M059J (cell line): ENCODE results near the gene TYK2. TPM values are rescaled to one million over a fixed set of nuclear protein-coding genes. Genes with fewer than 3 reads are reported as not detected.

Experiments
- DNase-seq: peaks from one replicate; pipeline ENCODE4 v3.0.0-alpha.2; 2012; ENCODE audit warnings: low read depth
- total RNA-seq: library from RNA; depleted of rRNA; stranded (reverse); fragments of >200 nt; shearing (Covaris generic); gene quantifications from 2 replicates; pipeline ENCODE4 v1.2.3, GENCODE V29; 2014

The TYK2 gene
- total RNA-seq, 1 experiment from 2014 or later, result 89.3 TPM

GRCh38 chr19:10334588-10335351, 45.6 kb downstream of the TYK2 start:
- no peak for DNase-seq

DNA sequence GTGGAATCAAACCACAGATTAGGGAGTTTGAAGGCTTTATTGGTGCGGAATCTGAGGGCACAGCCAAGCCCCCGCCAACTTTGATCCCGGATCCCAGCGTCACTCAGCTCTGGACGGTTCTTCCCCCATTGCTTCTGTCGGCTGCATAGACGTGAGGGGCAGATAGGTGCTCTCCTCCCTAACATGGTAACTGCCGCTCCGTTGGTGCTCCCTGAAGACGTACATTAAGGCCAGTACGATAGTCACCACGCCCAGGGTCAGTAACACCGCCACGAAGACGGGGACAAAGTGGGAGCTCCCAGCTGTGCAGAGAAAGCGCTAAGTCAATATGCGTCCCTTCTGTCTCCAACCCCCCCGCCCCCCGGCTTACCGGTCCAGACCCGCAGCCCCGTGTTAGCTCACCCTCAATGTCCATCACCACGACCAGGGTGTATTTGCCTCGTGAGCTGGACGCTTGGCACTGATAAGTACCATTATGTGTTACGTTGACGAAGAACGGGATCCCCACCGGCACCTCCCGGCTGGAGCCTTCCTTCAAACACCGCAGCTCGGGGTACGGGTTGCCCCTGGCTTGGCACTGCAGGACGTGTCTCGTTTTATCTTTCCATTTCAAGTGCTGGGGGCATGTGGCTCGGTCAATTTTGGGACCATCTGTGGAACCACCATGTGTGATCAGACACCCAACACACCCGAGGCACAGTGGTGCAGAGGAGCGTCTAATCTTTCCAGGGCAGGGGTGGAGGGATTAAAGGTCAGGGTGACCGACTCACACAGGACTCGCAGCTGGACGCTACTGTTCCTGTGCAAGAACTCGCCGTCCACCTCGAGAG, 46.4 kb downstream of the TYK2 start:
- DNase-seq, result no peak

DNA sequence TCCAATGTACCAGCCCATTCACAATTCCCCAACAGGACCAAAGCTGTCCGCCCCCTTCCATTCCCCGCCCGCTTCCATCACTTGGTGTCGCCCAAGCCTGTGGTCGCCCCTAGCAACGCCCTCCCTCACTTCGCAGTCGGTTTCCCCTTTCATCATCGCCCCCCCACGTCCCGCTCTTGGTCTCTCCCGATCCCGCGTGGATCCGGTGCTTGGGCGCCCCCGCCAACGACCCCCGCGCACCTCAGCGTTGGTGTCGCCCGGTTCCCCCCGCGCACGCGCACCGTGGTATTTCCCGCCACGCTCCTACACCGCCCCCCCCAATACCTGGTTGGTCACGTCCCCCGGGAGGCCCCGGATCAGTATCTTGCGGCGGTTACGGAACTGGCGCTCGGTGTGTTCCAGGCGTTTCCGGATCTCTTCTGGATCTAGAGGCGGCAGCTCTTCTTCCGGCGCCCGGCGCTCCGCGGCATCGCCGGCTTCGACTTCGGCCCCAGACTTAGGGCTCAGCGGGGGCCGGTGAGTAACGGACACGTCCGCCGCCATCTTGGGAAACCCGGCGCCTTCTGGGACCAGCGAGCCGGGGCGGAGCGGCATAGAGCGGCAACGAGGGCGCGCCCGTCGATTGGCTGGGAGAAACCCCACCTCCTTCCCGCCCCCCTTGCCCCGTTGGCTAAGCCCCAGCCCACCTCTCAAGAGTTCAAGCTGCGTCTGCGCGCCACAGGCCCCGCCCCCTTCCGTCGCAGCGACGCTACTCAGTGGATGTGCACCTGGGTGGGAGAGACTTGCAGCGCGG, 47.2 kb downstream of the TYK2 start, which contains the start of gene RAVER1:
Gene RAVER1 (minus strand): TSS at position 565 of the 793 bp plus-strand sequence. CDS start 22 bp downstream, at position 543.
- DNase-seq, result peak; percentile 96

- DNase-seq, result no peak
Measured at GRCh38 chr19:10332158-10332964, 48.0 kb downstream of the TYK2 start.

DNA sequence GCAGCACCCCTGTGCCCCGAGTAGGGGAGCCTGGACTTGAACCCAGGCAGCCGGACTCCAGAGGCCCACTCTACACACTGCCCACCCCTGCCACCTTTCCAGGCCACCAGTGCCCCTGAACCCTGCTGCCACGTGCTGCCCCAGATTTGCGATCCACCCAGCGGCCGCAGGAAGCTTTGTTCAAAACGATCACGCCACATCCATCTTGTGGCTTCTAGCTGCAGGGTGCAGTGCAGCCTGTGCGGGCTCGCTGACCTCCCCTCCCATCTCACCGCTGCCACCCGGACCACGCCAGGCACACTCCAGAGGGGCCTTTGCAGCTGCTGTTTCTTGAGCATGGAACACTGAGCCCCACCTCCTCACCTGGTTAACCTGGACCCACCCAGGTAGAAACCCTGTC, 50.8 kb downstream of the TYK2 start:
- no peak for DNase-seq

DNA sequence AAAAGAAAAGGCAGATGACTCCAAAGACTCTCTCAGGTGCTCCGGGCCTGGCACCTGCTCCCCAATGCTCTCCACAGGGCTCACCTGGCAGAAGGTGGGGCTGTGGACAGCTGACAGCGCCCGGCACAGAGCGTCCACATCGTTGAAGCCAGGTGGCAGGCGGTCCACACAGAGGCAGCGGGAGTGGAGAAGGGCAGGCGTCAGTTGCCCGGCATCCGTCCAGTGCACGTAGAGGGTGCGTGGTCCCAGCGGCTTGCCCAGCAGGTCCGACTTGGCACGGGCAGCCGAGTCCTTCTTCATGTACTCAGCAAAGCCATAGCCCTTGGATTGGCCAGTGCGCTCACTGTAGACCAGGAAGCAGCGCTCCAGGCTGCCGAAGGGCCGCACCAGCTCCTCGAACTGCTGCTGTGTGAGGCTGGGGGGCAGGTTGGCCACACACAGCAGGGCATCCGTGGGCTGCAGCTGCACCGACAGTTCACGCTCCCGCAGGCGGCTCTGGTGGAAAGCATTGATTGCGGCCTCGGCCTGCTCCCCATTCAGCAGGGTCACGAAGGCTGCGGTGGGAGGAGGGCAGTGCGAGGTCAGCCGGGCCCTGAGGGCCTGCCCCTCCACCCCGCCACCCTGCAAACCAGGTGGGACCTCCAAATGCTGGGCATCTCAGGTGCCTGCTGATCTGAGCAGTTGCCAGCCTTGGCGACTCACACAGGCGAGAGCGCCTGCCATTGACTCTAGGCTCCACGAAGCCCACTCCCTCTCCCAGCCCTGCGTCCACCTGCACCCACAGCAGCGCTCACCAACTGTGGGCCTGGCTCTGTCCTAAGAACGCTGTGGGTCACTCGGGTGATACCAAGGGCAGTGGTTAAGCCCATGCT, 51.6 kb downstream of the TYK2 start:
- DNase-seq, result no peak

- no peak for DNase-seq
Measured at GRCh38 chr19:10327793-10328192, 52.6 kb downstream of the TYK2 start.

DNA sequence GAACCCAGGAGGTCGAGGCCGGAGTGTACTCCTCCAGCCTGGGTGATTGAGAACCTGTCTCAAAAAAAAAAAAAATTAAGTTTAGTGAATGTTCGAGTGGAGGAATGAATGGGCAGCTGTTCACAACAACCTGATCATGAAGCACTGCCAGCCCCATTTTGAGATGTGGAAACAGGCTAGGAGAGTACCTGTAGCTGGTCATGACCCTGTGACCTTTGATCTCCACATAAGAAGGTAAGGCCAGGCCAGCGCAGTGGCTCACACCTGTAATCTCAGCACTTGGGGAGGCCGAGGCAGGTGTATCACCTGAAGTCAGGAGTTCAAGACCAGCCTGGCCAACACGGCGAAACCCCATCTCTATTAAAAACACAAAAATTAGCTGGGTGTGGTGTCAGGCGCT, 54.6 kb downstream of the TYK2 start:
- no peak for DNase-seq

- no peak for DNase-seq
Measured at GRCh38 chr19:10321874-10322835, 58.2 kb downstream of the TYK2 start.

DNA sequence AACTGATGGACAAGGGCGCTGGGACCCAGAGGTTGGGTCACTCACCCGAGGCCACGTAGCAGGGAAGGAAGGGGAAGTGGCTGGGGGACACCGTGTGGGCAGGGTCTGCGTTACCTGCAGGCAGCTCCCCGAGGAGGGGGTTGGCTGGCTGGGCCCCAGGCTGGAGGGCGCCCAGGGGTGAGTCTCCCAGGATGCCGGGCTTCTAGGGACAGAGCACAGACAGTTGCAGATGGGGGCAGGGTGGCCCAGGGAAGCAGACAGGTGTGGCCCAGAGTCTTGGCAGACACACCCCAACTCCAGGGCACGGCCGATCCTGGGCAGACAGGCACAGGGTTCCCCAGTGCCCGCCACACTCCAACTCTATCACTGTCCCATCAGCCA, 59.0 kb downstream of the TYK2 start:
- DNase-seq, result no peak

DNA sequence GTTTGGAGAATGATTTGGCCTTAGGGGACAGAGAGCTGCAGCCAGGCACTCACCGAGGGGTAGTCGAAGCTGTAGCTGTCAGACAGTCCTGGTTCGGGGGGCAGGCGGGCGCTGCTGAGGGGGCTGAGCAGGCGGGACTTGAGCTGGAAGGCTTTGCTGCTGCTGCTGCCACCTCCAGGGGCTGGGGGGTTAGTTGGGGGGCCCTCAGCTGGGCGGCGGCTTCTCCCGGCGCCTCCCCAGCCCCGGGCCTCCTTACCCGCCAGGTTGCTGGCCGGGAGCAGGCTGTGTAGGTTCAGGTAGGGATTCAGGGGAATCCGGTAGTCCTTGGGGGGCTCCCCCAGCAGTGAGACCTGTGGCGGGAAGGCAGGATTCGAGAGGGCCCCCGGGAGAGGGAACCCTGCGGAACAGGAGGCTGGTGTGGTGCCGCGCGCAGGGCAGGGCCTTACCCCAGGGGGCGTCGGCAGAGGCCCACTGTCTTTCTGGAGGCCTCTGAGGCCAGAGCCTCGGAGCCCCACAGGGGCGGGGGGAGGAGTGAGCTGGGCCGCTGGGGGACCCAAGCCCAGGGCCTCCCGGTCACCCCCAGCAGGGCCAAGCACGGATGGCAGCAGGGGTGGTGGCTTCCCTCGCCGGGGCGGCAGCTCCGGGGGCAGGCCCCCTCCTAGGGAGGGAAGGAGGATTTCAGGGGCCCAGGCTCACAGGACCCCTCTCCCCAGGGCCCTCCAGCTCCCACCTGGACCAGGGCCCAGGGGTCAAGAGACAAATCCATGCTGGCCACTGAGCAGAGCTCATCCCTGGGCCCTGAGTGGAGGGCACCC, 59.6 kb downstream of the TYK2 start:
- no peak for DNase-seq

DNA sequence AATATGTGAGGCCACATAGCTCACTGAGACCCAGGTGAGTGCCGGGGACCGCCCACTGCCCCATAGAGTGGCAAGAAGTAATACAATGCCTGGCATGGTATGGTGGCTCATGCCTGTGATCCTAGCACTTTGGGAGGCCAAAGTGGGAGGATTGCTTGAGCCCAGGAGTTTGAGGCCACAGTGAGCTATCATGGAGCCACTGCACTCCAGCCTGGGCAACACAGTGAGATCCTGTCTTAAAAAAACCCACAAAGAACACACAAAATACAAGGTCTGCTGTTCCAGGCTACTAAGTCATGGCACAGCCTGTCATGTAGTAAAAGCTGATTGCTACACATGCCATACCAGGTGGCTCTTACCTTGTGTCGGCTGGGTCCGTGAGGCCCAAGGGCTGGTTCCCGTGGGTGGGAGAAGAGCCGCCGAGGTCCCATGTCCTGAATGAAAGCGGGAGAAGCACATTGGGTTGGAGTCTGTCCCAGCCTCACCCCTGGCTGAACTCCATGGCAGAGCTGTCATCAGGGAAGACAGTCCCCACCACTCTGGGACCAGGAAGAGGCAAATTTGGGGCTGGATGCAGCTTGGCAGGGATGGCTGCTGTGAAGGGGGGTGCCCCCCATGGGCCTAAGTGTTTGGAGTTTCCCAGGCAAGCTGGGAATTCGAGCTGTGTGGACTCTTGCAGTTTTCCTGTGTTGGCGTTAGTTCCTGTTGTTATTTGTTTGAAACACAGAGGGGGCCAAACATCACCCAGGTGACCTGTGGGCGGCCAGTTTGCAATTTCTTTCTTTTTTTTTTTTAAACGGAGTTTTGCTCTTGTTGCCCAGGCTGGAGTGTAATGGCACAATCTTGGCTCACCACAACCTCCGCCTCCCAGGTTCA, 61.3 kb downstream of the TYK2 start:
- DNase-seq, result no peak

- no peak for DNase-seq
Measured at GRCh38 chr19:10317857-10318462, 62.4 kb downstream of the TYK2 start.

- DNase-seq, result no peak
Measured at GRCh38 chr19:10317045-10317856, 63.1 kb downstream of the TYK2 start.

DNA sequence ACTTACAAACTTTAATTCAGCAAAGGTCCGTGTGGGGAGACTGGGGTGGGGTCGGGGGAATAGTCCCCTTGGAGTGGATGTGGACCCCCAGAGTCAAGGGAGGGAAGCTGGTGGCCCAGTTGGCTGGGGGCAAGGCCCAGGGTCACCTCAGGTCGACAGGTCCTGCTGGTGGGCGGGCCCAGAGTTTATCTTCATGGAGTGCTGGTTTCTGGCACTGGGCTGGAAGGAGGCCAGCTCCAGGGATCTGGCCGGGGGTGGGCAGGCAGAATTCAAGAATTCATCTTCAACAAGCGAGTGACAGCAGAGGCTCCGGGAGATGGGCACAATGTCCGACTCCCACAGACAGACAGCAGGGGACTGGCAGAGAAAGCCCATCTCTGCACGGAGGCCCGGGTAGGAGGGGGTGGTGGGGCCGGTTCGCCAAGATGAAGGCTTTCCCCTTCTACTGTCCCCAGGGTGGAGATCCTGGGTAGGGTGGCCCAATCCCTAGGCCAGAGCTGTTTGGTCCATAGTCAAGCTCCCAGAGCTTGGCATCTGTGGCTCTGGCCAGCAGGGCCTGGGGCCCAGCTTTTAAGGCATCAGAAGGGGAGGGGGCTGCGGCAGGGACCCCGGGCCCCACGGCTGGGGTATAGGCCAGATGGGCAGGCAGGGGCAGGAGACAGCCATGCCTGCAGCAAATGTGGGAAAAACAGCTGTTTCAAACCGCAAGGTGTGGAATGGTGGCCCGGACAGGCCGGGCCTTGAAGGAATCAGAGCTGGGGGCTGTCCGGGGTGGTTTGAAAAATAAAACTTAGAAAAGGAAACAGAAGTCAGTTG, 63.9 kb downstream of the TYK2 start:
- DNase-seq, result no peak
